Measurements from ENCODE around the gene COL4A2.

GRCh38 chr13:110418944-110419343 lies 111.9 kb downstream of the COL4A2 start:
- TF ChIP-seq CTCF (conservative IDR thresholded peaks at IDR 0.05; ENCODE audit: low read depth, low read length) (no peak), EZH2 (IDR thresholded peaks at IDR 0.05; ENCODE audit: low read length, unreplicated experiment) (no peak)
